KMS-11 (cell line): ENCODE results near the gene ATP8B3.

Experiments
- H2AFZ ChIP-seq: fragments of 200-600 bp; sonication (generic); 2 replicates; pipeline ENCODE4 v1.6.1; 2016; ENCODE audit warnings: antibody characterized with exemption, mixed run types, low read depth
- H3K27ac ChIP-seq: fragments of 200-600 bp; sonication (generic); 2 replicates; pipeline ENCODE4 v1.6.1; 2016; ENCODE audit warnings: mild to moderate bottlenecking, mixed run types
- H3K27me3 ChIP-seq: fragments of 200-600 bp; sonication (generic); 2 replicates; pipeline ENCODE4 v1.6.1; 2017; ENCODE audit warnings: mild to moderate bottlenecking, low read depth, mixed run types, moderate library complexity; ENCODE audit not compliant: insufficient read depth
- H3K36me3 ChIP-seq: fragments of 200-600 bp; sonication (generic); 2 replicates; pipeline ENCODE4 v1.6.1; 2017; ENCODE audit warnings: mild to moderate bottlenecking, mixed run types; ENCODE audit not compliant: insufficient read depth
- H3K4me1 ChIP-seq: fragments of 200-600 bp; sonication (generic); 2 replicates; pipeline ENCODE4 v1.6.1; 2016; ENCODE audit warnings: mild to moderate bottlenecking, low read depth, mixed run types; ENCODE audit not compliant: poor library complexity, severe bottlenecking
- H3K4me2 ChIP-seq: fragments of 200-600 bp; sonication (generic); 2 replicates; pipeline ENCODE4 v1.7.0; 2016; ENCODE audit warnings: mild to moderate bottlenecking, mixed run types
- H3K4me3 ChIP-seq: fragments of 200-600 bp; sonication (generic); IDR thresholded peaks from 2 replicates; pipeline ENCODE4 v1.6.1; 2017; ENCODE audit warnings: low read depth, low read length, mixed read lengths; ENCODE audit not compliant: insufficient read depth
- H3K79me2 ChIP-seq: fragments of 200-600 bp; sonication (generic); 2 replicates; pipeline ENCODE4 v1.6.1; 2016; ENCODE audit warnings: low read depth, mixed run types; ENCODE audit not compliant: insufficient read depth
- H3K9ac ChIP-seq: fragments of 200-600 bp; sonication (generic); 2 replicates; pipeline ENCODE4 v1.6.1; 2016; ENCODE audit warnings: mild to moderate bottlenecking, mixed run types
- H4K20me1 ChIP-seq: fragments of 200-600 bp; sonication (generic); 2 replicates; pipeline ENCODE4 v1.6.1; 2016; ENCODE audit warnings: mild to moderate bottlenecking, mixed run types; ENCODE audit not compliant: insufficient read depth
- TF ChIP-seq, protein P1 (sequence below): fragments of 200-600 bp; sonication (generic); conservative IDR thresholded peaks from 2 replicates; pipeline ENCODE4 v1.6.1; 2017; ENCODE audit warnings: low read depth, mild to moderate bottlenecking, antibody characterized with exemption, low read length, moderate library complexity, mixed read lengths

ATP8B3 gene

GRCh38 chr19:1744133-1744665, 67.9 kb downstream of the ATP8B3 start:
- Histone ChIP-seq H3K9ac (no peak overlapping the region), H3K4me1 (peaks cover 6% of the 10 kb centered on the region), H3K4me3 (no peak overlapping the region), H2AFZ (no peak overlapping the region), H3K4me2 (no peak overlapping the region), H3K27me3 (peaks cover 74% of the 10 kb centered on the region), H3K79me2 (no peaks in the 10 kb centered on the region), H3K27ac (no peak overlapping the region), H3K36me3 (no peaks in the 10 kb centered on the region), H4K20me1 (no peaks in the 10 kb centered on the region)
- TF ChIP-seq, protein P1, sequence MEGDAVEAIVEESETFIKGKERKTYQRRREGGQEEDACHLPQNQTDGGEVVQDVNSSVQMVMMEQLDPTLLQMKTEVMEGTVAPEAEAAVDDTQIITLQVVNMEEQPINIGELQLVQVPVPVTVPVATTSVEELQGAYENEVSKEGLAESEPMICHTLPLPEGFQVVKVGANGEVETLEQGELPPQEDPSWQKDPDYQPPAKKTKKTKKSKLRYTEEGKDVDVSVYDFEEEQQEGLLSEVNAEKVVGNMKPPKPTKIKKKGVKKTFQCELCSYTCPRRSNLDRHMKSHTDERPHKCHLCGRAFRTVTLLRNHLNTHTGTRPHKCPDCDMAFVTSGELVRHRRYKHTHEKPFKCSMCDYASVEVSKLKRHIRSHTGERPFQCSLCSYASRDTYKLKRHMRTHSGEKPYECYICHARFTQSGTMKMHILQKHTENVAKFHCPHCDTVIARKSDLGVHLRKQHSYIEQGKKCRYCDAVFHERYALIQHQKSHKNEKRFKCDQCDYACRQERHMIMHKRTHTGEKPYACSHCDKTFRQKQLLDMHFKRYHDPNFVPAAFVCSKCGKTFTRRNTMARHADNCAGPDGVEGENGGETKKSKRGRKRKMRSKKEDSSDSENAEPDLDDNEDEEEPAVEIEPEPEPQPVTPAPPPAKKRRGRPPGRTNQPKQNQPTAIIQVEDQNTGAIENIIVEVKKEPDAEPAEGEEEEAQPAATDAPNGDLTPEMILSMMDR = no peak

GRCh38 chr19:1742989-1743696, 68.9 kb downstream of the ATP8B3 start:
- no peaks in the 10 kb centered on the region for H3K36me3 ChIP-seq
- H3K4me2 ChIP-seq = no peak overlapping the region
- no peak overlapping the region for H3K27ac ChIP-seq
- H3K9ac ChIP-seq = no peak overlapping the region
- no peaks in the 10 kb centered on the region for H4K20me1 ChIP-seq
- H2AFZ ChIP-seq = no peak overlapping the region
- no peak overlapping the region for H3K4me3 ChIP-seq
- TF ChIP-seq, protein P1 = no peak
- H3K79me2 ChIP-seq = no peaks in the 10 kb centered on the region
- H3K27me3 ChIP-seq = peaks cover 74% of the 10 kb centered on the region
- H3K4me1 ChIP-seq = peaks cover 2% of the 10 kb centered on the region

DNA sequence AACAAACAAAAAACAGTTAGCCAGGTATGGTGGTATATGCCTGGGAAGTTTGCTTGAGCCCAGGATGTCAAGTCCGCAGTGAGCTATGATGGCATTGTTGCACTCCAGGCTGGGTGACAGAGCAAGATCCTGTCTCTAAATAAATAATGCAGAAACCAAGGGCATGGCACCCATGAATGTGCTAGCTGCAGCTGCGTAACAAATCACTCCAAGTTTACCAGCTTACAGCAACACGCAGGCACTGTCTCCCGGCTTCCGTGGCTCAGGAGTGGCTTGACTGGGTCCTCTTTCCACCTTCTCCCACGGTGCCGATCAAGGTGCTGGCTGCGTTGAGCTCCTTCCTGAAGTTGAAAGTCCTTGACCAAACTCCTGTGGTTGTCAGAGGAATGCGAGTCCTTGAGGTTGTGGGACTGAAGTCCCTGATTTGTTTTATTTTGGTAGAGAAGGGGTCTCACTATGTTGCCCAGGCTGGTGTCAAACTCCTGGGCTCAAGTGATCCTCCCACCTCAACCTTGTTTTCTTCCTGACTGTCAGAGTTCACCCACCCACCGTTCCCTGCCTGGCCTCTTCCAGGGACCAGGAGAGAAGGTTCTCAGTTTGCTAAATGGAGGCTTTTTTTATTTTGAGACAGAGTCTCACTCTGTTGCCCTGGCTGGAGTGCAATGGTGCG, 72.0 kb downstream of the ATP8B3 start:
- peaks cover 81% of the 10 kb centered on the region for H3K27me3 ChIP-seq
- H2AFZ ChIP-seq = no peak overlapping the region

GRCh38 chr19:1736927-1737326, 75.1 kb downstream of the ATP8B3 start:
- Histone ChIP-seq H3K79me2 (no peaks in the 10 kb centered on the region), H3K9ac (no peak overlapping the region), H3K4me3 (no peak overlapping the region), H3K4me2 (no peak overlapping the region), H2AFZ (no peak overlapping the region), H4K20me1 (no peaks in the 10 kb centered on the region), H3K4me1 (no peaks in the 10 kb centered on the region), H3K27ac (no peak overlapping the region), H3K36me3 (no peaks in the 10 kb centered on the region), H3K27me3 (peaks cover 91% of the 10 kb centered on the region)
- TF ChIP-seq, protein P1 = no peak

More for the DNA sequence above, 72.0 kb downstream of the ATP8B3 start:
- no peak overlapping the region for H3K27ac ChIP-seq
- no peaks in the 10 kb centered on the region for H3K79me2 ChIP-seq
- H3K4me3 ChIP-seq = no peak overlapping the region
- no peak overlapping the region for H3K9ac ChIP-seq
- no peaks in the 10 kb centered on the region for H3K4me1 ChIP-seq
- TF ChIP-seq, protein P1 = no peak
- H3K36me3 ChIP-seq = no peaks in the 10 kb centered on the region
- H4K20me1 ChIP-seq = no peaks in the 10 kb centered on the region
- no peak overlapping the region for H3K4me2 ChIP-seq
